ENCODE data around the gene QPCTL.
"Not testable (repeated sequence)": the region's sequence is repeated elsewhere in the genome, so short reads cannot be mapped to it uniquely, and the experiment has no call there.

Gene QPCTL

GRCh38 chr19:45717983-45718650 is 25.7 kb downstream of the QPCTL start:
- DNase-seq = no peak

DNA sequence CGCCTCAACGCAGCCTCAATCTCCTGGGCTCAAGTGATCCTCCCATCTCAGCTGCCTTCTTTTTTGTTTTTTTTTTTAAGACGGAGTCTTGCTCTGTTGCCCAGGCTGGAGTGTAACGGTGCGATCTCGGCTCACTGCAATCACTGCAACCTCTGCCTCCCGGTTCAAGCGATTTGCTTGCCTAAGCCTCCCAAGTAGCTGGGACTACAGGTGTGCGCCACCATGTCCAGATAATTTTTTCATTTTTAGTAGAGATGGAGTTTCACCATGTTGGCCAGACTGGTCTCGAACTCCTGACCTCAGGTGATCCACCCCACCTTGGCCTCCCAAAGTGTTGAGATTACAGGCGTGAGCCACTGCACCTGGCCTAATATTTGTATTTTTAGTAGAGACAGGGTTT is 27.6 kb downstream of the QPCTL start:
- DNase-seq = not testable (repeated sequence)

GRCh38 chr19:45728683-45729082 is 36.2 kb downstream of the QPCTL start:
- not testable (repeated sequence) for DNase-seq

- DNase-seq = no peak
Measured at GRCh38 chr19:45729800-45730290, 37.4 kb downstream of the QPCTL start.

DNA sequence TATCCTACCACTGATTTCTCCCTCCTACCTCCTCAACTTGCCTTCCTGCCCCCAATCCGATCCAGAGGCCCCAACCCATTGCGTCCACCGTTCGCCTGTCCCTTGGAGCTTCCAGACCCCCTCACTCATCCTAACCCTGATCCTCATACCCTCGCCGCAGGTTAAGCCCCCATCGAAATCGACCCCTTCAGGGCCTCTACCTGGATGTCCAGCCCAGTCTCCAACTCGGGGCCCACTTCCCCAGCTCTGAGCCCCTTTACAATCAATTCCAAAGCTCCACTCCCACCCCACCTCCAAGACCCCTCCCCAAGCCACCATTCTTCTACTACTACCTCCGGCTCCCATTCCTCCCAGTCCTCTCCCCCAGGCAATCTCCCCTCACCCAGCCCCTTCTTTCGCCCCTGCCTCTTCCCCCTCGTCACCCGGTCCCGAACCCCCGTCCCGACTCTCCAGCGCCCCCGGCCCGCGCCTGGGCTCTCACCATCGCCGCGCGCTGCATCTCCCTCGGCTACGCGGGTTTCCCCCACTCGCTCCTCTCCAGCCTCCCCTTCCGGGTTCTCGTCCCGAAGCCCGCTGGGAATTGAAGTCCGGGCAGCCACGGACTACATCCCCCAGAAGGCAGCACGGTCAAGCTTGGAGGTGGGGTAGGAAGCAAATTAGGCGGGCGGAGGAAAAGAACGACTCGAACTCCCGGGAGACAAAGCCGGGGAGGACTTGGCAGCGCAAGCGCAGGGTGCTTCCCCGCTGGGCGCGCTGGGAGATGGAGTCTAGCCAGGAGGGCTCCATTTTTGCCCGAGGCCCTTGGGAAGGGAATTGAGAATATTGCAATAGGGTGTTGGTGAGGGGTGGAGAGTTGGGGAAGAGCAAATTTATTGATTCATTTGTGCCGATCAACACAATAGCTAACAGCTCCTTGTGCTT is 38.2 kb downstream of the QPCTL start, which contains the start of gene FBXO46:
Gene FBXO46 (minus strand): TSS at position 529 of the 921 bp plus-strand sequence. CDS start 17,401 bp downstream, outside the sequence.
- DNase-seq = peak; percentile 95

DNA sequence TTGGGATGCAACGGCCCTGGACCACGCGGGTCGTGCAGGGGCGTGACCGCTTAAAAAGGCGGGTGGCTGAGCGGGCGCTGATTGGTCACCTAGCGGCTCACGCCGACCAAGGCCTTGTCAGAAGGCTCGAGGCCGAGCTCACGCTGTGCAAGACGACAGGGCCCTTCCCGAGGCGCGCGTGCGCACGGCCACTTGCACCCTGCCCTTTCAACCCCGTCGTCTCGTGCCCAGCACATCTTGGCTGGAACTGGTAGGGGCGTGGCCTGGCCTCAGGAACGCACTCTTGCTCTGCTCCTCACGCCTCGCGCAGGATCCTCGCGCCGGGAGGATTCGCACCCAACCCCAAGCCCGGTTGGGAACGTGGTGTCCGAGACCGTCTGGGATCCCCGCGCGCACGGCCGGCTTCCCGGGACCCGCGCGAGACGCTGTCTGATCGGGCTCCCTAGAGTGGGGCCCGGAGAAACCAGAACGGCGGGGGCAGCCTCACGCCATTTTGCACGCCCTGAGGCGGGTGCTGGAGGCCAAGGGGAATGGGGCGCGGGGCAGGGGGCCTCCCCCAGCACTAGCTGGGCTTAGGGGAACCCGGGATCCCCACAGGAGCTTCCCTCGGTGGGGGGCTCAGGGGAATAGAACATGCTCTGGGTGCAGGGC is 40.8 kb downstream of the QPCTL start, which contains the start of gene MEIOSIN:
Gene MEIOSIN (plus strand): TSS at position 280 of the 651 bp plus-strand sequence. CDS start 1,938 bp downstream, outside the sequence.
- DNase-seq = no peak

DNA sequence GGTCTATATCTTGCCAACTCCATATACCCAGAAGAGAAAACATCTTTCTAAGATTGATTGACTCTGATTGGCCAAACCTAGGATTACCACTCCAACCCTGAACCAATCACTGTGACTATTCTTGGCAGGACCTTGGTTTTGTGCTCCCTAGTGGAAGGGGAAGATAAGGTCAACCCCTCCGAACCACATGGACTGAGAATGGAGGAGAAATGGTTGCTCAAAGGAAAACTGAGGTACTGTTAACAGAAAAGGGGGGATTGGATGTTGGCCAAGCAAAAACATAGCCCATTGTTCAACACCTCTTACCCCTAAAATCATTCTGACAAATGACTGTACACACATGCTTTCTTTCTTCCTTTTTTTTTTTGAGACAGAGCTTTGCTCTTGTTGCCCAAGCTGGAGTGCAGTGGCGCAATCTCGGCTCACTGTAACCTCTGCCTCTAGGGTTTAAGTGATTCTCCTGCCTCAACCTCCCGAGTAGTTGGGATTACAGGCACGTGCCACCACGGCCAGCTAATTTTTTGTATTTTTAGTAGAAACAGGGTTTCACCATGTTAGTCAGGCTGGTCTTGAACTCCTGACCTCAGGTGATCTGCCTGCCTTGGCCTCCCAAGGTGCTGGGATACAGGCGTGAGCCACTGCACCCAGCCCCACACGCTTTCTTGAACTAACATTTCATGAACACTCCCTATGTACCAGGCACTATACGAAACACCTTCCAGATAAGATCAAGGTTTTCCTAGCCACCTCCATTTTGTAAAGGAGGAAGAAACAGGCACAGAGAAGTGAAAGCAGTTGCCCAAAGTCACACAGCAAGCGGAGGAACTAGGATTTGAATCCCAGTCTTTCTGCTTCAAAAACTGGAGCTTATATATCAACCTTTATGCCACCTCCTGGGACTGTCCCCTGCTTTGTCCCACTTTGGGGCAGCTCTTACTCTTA is 47.3 kb downstream of the QPCTL start:
- DNase-seq = no peak

DNA sequence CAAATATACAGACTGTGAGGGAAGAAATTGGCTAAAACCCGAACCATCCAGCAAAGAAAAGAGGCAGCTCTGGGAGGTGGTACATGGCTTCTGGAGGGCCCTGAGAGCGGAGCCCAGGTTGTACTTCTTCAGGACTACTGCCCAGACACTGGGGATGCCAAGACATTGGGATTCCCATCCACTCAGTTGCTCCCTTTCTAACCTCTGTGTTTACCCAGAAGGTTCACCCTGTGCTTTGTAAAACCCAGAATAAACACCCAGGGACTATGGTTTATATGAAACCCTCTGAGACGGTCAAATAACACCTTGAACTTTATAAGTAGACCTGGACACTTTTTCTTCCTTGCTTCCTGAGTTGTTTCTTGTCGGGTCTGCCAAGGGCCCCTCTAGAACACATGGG is 50.5 kb downstream of the QPCTL start:
- DNase-seq = no peak

DNA sequence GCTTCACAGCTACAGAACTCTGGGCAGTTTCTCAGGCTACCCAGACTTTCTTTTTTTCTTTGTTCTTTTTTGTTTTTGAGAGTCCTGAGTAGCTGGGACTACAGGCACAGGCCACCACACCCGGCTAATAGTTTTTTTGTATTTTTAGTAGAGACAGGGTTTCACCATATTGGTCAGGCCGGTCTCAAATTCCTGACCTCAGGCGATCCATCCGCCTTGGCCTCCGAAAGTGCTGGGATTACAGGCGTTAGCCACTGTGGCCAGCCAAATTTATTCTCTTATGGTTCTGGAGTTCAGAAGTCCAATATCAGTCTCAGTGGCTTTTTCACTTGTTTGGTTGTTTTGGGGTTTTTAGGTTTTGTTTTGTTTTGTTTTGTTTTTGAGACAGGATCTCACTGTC is 53.1 kb downstream of the QPCTL start:
- DNase-seq = no peak

GRCh38 chr19:45746866-45747265 is 54.4 kb downstream of the QPCTL start:
- no peak for DNase-seq

DNA sequence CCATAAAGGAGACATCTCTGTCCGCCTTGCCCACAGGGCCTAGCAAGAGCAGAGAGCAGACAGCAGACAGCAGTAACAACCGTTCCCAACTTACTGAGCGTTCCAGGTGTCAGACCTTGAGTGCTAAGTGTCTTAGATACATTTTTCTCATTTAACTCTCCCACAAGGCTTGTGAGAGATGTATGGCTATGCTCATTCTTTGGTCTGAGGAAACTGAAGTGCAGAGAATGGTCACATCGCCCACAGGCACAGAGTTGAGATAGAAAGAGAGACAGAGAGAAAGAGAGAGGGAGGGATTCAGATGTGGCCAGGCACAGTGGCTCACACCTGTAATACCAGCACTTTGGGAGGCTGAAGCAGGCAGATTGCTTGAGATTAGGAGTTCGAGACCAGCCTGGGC is 55.0 kb downstream of the QPCTL start:
- no peak for DNase-seq

DNA sequence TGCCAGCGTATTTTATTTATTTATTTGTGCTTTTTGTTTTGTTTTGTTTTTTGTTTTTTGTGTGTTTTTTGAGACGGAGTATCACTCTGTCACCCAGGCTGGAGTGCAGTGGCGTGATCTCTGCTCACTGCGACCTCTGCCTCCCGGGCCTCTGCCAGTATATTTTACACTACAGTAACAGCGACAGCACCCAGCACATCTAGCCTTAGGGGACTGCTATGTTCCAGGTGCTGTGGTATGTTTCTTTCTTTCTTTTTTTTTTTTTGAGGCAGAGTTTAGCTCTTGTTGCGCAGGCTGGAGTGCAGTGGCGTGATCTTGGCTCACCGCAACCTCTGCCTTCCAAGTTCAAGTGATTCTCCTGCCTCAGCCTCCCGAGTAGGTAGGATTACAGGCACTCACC is 59.0 kb downstream of the QPCTL start:
- not testable (repeated sequence) for DNase-seq

DNA sequence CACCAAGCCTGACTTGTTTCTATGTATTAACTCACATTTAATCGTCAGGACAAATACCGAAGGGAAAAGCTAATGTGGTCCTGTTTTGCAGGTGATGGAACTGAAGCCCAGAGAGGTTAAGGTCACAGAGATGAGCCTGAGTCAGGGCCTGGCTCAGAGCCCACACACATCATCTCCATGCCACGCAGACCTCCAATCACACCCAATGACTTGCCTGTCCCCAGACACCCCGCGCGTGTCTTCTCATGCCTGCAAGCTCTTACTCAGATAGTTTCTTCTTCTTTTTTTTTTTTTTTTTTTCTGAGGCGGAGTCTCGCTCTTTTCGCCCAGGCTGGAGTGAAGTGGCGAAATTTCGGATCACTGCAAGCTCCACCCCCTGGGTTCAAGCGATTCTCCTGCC is 60.2 kb downstream of the QPCTL start:
- no peak for DNase-seq

- no peak for DNase-seq
Measured at GRCh38 chr19:45753548-45753947, 61.1 kb downstream of the QPCTL start.

Data from activated CD8-positive, alpha-beta memory T cell treated with anti-CD3 and anti-CD28 coated beads for 24 hours (primary cell).